ENCODE measurements around the gene LCN12.

DNA sequence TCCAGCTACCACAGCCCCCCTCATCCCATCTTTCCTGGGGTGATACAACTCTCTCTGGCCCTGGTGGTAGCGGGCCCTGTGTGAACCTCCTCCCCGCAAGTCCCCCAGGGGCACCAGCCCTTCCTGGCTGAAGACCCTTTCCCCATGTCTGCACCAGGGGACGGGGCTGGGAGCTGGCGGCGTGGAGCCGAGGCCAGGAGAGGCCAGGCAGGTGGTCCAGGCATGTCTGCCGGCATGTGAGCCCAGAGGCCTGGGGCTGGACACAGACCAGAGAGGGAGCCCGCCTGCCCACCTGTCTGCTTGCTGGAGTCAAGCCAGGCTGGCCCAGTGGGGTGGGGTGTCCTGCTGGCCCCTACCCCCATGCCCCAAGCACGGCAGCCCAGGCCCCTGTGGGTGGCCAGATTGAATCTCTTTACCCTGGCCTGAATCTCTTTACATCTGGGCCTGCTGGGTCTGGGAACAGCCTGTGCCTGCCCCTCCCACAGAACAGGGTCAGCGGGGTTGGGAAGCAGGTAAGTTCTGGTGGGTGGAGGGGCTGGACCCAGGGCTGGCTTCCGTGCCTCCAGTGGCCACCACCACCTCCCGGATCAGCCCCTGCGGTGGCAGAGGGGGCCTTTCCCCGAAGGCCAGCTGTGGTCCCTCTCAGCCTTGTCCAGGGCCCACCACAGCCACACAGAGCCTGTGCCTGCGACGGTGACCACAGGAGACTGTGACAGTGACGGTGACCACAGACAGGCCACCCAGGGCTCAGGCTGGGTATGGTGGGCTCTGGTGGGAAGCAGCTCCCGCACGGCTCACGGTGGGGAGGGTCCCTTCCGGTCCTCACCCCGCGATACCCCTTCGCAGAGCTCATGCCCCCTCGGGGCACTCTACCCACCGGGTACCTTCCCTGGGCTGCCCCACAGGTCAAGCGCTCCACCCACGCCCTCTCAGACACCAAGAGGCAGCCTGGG lies 7.1 kb downstream of the LCN12 start:
- TF ChIP-seq, protein P1, sequence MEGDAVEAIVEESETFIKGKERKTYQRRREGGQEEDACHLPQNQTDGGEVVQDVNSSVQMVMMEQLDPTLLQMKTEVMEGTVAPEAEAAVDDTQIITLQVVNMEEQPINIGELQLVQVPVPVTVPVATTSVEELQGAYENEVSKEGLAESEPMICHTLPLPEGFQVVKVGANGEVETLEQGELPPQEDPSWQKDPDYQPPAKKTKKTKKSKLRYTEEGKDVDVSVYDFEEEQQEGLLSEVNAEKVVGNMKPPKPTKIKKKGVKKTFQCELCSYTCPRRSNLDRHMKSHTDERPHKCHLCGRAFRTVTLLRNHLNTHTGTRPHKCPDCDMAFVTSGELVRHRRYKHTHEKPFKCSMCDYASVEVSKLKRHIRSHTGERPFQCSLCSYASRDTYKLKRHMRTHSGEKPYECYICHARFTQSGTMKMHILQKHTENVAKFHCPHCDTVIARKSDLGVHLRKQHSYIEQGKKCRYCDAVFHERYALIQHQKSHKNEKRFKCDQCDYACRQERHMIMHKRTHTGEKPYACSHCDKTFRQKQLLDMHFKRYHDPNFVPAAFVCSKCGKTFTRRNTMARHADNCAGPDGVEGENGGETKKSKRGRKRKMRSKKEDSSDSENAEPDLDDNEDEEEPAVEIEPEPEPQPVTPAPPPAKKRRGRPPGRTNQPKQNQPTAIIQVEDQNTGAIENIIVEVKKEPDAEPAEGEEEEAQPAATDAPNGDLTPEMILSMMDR (IDR thresholded peaks at IDR 0.05) = no peak
- TF ChIP-seq POLR2A (IDR thresholded peaks at IDR 0.05) = no peak

Data from esophagus squamous epithelium (tissue), 4 donors.